ENCODE results near the gene BCL7C.
"Not testable (repeated sequence)": the region's sequence is repeated elsewhere in the genome, so short reads cannot be mapped to it uniquely, and the experiment has no call there.

The BCL7C gene

GRCh38 chr16:30893744-30894539 is at the start of gene BCL7C:
TSS of gene BCL7C (minus strand) at chr16:30894077. CDS start at chr16:30893944, 133 bp downstream.
- DNase-seq = peak; percentile 15 to 89 (median 68)

- no peak for DNase-seq
These were observed 48.5 kb upstream of the BCL7C start for GRCh38 chr16:30942426-30942806.

GRCh38 chr16:30941600-30942425 is 47.9 kb upstream of the BCL7C start:
- DNase-seq = peak in 9 of 14 donors; percentile 4 to 41 (median 25)

- DNase-seq = not testable (repeated sequence)
These were observed 45.7 kb upstream of the BCL7C start for GRCh38 chr16:30939571-30939970.

GRCh38 chr16:30937692-30938091 is 43.8 kb upstream of the BCL7C start:
- no peak for DNase-seq

- peak in 3 of 14 donors; percentile 5 to 7 (median 7) for DNase-seq
These were observed 41.1 kb upstream of the BCL7C start for GRCh38 chr16:30934827-30935557.

GRCh38 chr16:30931068-30931650 is 37.3 kb upstream of the BCL7C start:
- no peak for DNase-seq

GRCh38 chr16:30930160-30930571 is 36.3 kb upstream of the BCL7C start:
- no peak for DNase-seq

- DNase-seq = no peak
These were observed 35.3 kb upstream of the BCL7C start for GRCh38 chr16:30929167-30929566.

GRCh38 chr16:30928390-30928789 is 34.5 kb upstream of the BCL7C start:
- DNase-seq = no peak

- DNase-seq = peak in 11 of 14 donors; percentile 12 to 97 (median 52)
These were observed 34.0 kb upstream of the BCL7C start for GRCh38 chr16:30927789-30928378.

- DNase-seq = no peak
These were observed 33.3 kb upstream of the BCL7C start for GRCh38 chr16:30926937-30927788.

GRCh38 chr16:30925995-30926811 is 32.3 kb upstream of the BCL7C start:
- DNase-seq = no peak

- DNase-seq = no peak
These were observed 31.7 kb upstream of the BCL7C start for GRCh38 chr16:30925632-30925987.

- DNase-seq = peak in 1 of 14 donors; percentile 14
These were observed 31.2 kb upstream of the BCL7C start for GRCh38 chr16:30924913-30925631.

GRCh38 chr16:30924076-30924912 is 30.4 kb upstream of the BCL7C start:
- DNase-seq = peak in 1 of 14 donors; percentile 11

- no peak for DNase-seq
These were observed 29.7 kb upstream of the BCL7C start, which contains the start of gene FBXL19 for GRCh38 chr16:30923554-30924075. TSS of gene FBXL19 (plus strand) at chr16:30923572. CDS start at chr16:30925755, 2,183 bp downstream.

GRCh38 chr16:30922960-30923535 is 29.2 kb upstream of the BCL7C start:
- DNase-seq = peak; percentile 94 to 100 (median 99)
